Measurements from ENCODE around the gene GEN1. TPM values are rescaled to one million over a fixed set of nuclear protein-coding genes. Genes with fewer than 3 reads are reported as not detected.

GEN1 gene
- total RNA-seq, 4 donors from 2014 or later = 1.4 to 5.8 (median 3.0) TPM

GRCh38 chr2:17795309-17795708, 41.4 kb downstream of the GEN1 start:
- H3K4me3 ChIP-seq = no peak overlapping the region
- no peaks in the 10 kb centered on the region for H3K27me3 ChIP-seq
- no peak overlapping the region for H3K27ac ChIP-seq
- TF ChIP-seq CTCF (IDR thresholded peaks at IDR 0.05) (no peak), POLR2AphosphoS5 (IDR thresholded peaks at IDR 0.05) (no peak), POLR2A (IDR thresholded peaks at IDR 0.05) (no peak), EP300 (IDR thresholded peaks at IDR 0.05) (no peak)
- no peaks in the 10 kb centered on the region for H3K36me3 ChIP-seq
- WGBS, 2 donors (ENCODE audit: low coverage in 1 of 2) = 77 to 83% methylated on average over 2 to 4 of the region's 5 CpGs
- no peaks in the 10 kb centered on the region for H3K4me1 ChIP-seq
- ATAC-seq = no peak
- no peaks in the 10 kb centered on the region for H3K9me3 ChIP-seq

- Histone ChIP-seq H3K36me3 (no peaks in the 10 kb centered on the region), H3K27me3 (no peaks in the 10 kb centered on the region), H3K27ac (no peak overlapping the region), H3K4me3 (no peak overlapping the region), H3K9me3 (no peaks in the 10 kb centered on the region), H3K4me1 (no peaks in the 10 kb centered on the region)
- no peak for ATAC-seq
- no peak for TF ChIP-seq POLR2A (IDR thresholded peaks at IDR 0.05)
- TF ChIP-seq CTCF (IDR thresholded peaks at IDR 0.05) = no peak
- no peak for TF ChIP-seq EP300 (IDR thresholded peaks at IDR 0.05)
- 72 to 90% methylated on average over 3 to 4 of the region's 4 CpGs for WGBS, 2 donors (ENCODE audit: low coverage in 1 of 2)
Measured at GRCh38 chr2:17798338-17798737, 44.4 kb downstream of the GEN1 start.

- Histone ChIP-seq H3K27me3 (no peaks in the 10 kb centered on the region), H3K9me3 (no peaks in the 10 kb centered on the region), H3K4me3 (no peak overlapping the region), H3K36me3 (no peaks in the 10 kb centered on the region), H3K27ac (no peak overlapping the region), H3K4me1 (no peaks in the 10 kb centered on the region)
- no peak for ATAC-seq
- no peak for TF ChIP-seq EP300 (IDR thresholded peaks at IDR 0.05)
- TF ChIP-seq POLR2A (IDR thresholded peaks at IDR 0.05) = no peak
- TF ChIP-seq POLR2AphosphoS5 (IDR thresholded peaks at IDR 0.05) = no peak
- TF ChIP-seq CTCF (IDR thresholded peaks at IDR 0.05) = no peak
- WGBS, 2 donors (ENCODE audit: low coverage in 1 of 2) = 53 to 63% methylated on average over 4 to 6 of the region's 7 CpGs
Measured at GRCh38 chr2:17799301-17800120, 45.6 kb downstream of the GEN1 start.

GRCh38 chr2:17800219-17800618, 46.3 kb downstream of the GEN1 start:
- Histone ChIP-seq H3K36me3 (no peaks in the 10 kb centered on the region), H3K27ac (no peak overlapping the region), H3K4me3 (no peak overlapping the region), H3K27me3 (no peaks in the 10 kb centered on the region), H3K9me3 (no peaks in the 10 kb centered on the region), H3K4me1 (no peaks in the 10 kb centered on the region)
- WGBS, 2 donors (ENCODE audit: low coverage in 1 of 2) = 24 to 29% methylated on average over 4 to 5 of the region's 5 CpGs
- no peak for ATAC-seq
- TF ChIP-seq POLR2AphosphoS5 (IDR thresholded peaks at IDR 0.05) = no peak
- TF ChIP-seq EP300 (IDR thresholded peaks at IDR 0.05) = no peak
- no peak for TF ChIP-seq POLR2A (IDR thresholded peaks at IDR 0.05)
- TF ChIP-seq CTCF (IDR thresholded peaks at IDR 0.05) = no peak
